ENCODE measurements around the gene ADA. TPM values are rescaled to one million over a fixed set of nuclear protein-coding genes. Genes with fewer than 3 reads are reported as not detected.
A peak's percentile ranks its signal among the peaks of the same experiment; 100 is the strongest.

ADA gene
- total and polyA plus RNA-seq, 2 of the 4 experiments (the other 2 are of a cell fraction): 8.1 to 11.0 TPM

DNA sequence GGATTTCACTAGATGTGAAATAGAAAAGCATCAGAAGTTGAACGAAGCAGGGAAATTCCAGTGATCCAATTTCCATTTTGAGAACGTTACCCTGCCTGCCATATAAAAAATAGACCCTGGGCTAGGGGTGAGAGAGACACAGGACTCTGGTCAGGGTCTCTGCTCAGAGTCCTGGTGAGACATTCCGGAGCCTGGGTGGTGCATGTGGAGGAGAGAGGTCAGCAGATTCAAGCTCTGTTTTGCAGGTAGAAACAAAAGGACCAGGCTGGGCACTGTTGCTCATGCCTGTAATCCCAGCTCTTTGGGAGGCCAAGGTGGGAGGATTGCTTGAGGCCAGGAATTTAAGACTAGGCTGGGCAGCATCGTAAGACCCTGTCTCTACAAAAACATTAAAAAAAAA is 51.2 kb downstream of the ADA start:
- ATAC-seq (ENCODE audit: low read depth) (no peak), DNase-seq (no peak)
- POLR2A ChIA-PET (ENCODE audit: unreplicated experiment): no interaction called here
- Histone ChIP-seq H2AK9ac (replicated peaks; ENCODE audit: low read depth, low read length, poor library complexity) (no peak overlapping the region), H4K91ac (ENCODE audit: insufficient read depth, low read depth, low read length) (no peak overlapping the region), H3K9ac (ENCODE audit: low read depth, low read length) (no peak overlapping the region), H2AK5ac (ENCODE audit: low read depth, low read length) (no peak overlapping the region), H3K9me3 (ENCODE audit: control insufficient read depth, insufficient read depth, low read length) (no peaks in the 10 kb centered on the region), H3K14ac (replicated peaks; ENCODE audit: low read depth, low read length) (no peak overlapping the region), H3K23ac (ENCODE audit: low read depth, low read length) (0 out of 2 replicates have a peak overlapping the region, but pooled peaks have one; percentile 3), H4K8ac (ENCODE audit: low read depth in 2 of 2, low read length in 2 of 2) (no peak overlapping the region; a peak in 1 of 4 replicates), H3K4me2 (ENCODE audit: low read depth, low read length) (no peak overlapping the region), H3K27me3 (ENCODE audit: control insufficient read depth, insufficient read depth, low read length) (no peaks in the 10 kb centered on the region), H3K4ac (ENCODE audit: low read depth, low read length) (peak overlapping the region; percentile 8; the same call in 1 of the 2 replicates), H3K56ac (ENCODE audit: extremely low read depth, insufficient read depth, low read length) (no peak overlapping the region), H3K36me3 (ENCODE audit: control insufficient read depth, insufficient read depth, low read length) (no peaks in the 10 kb centered on the region), H2AFZ (replicated peaks; ENCODE audit: low read length, poor library complexity) (no peak overlapping the region), H3K27ac (ENCODE audit: insufficient read depth, low read length) (no peak overlapping the region), H4K20me1 (ENCODE audit: insufficient read depth, low read length) (peaks cover 3% of the 10 kb centered on the region; the same call in 1 of the 2 replicates), H3K18ac (ENCODE audit: low read depth, low read length) (no peak overlapping the region), H4K5ac (ENCODE audit: low read depth, low read length) (no peak overlapping the region), H2BK15ac (ENCODE audit: low read depth, low read length) (no peak overlapping the region; the same call in 2 of the 3 replicates), H3K4me1 (ENCODE audit: control insufficient read depth, insufficient read depth, low read length) (peaks cover 38% of the 10 kb centered on the region), H3K4me3 (ENCODE audit: insufficient read depth, low read depth, low read length) (no peak overlapping the region), H3K79me1 (ENCODE audit: low read depth in 1 of 2, low read length in 2 of 2) (peaks cover 23 to 64% of the 10 kb centered on the region in 2 experiments), H2BK20ac (ENCODE audit: low read depth, low read length) (no peak overlapping the region; the same call in 1 of the 2 replicates), H2BK5ac (ENCODE audit: low read depth, low read length, poor library complexity, severe bottlenecking) (no peak overlapping the region), H2BK120ac (ENCODE audit: low read depth, low read length) (peak overlapping the region; percentile 17; the same call in 1 of the 2 replicates), H3K9me1 (ENCODE audit: insufficient read depth, low read length) (peaks cover 27% of the 10 kb centered on the region)
- WGBS, 2 experiments (ENCODE audit: extremely low coverage in 2 of 2, insufficient read length in 1 of 2): 100% methylated on average over 1 of the region's 4 CpGs; no CpG with 5 or more reads in 1 of the 2 experiments
- in situ Hi-C loops (cut with MboI; ENCODE audit: low sequenced_read_pairs) (loop anchor here (10.0 kb wide), 2 partner anchors 66 to 386 kb away; partner anchors contain the start of gene OSER1), dilution Hi-C loops (cut with HindIII; ENCODE audit: low sequenced_read_pairs, unreplicated experiment) (no loop called here), intact Hi-C loops (cut with micrococcal nuclease) (no loop called here)
- CTCF ChIA-PET: no interaction called here
- TF ChIP-seq RAD21 (IDR thresholded peaks at IDR 0.05; ENCODE audit: low read length): no peak
- TF ChIP-seq FOS (IDR thresholded peaks at IDR 0.05; ENCODE audit: low read depth, low read length): no peak
- no peak for TF ChIP-seq CHD1 (IDR thresholded peaks at IDR 0.05; ENCODE audit: low read depth, low read length)
- no peak for TF ChIP-seq RCOR1 (IDR thresholded peaks at IDR 0.05; ENCODE audit: insufficient replicate concordance, low read length)
- no peak for TF ChIP-seq SMC3 (IDR thresholded peaks at IDR 0.05; ENCODE audit: low read depth, low read length)
- no TSS peak for BruUV-seq (replicated peaks)
